GM12892 (cell line): ENCODE data around the gene CTSL.

Source experiments
- POLR2A ChIP-seq: IDR thresholded peaks from 2 replicates; pipeline ENCODE4 v1.6.1; 2011; ENCODE audit warnings: low read depth, low read length, control low read depth
- POLR2AphosphoS5 ChIP-seq: IDR thresholded peaks from 2 replicates; pipeline ENCODE4 v1.6.1; 2011; ENCODE audit warnings: low read depth, low read length, control low read depth
- TAF1 ChIP-seq: IDR thresholded peaks from 2 replicates; pipeline ENCODE4 v1.6.1; 2011; ENCODE audit warnings: low read depth, mild to moderate bottlenecking, control low read depth, low read length, borderline replicate concordance

DNA sequence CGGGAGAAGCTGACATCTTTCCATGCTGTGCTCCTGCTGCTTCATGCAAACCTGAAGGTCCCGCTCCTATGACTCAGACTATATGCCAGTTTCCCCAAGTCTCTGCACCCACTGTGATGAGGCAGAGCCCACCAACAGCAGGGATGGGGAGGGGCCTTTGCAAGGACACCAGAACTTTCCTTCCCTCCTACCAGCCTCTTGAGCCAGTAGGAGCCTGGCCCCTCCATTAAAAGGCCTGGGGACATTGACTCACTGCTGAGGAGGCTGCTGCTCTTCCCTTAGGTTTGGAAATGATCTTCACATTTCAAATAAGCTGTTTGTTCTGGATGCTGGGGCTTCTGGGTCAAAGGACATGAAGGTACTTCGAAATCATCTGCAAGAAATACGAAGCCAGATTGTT lies 26.1 kb upstream of the CTSL start:
- TF ChIP-seq POLR2AphosphoS5 (no peak), POLR2A (no peak), TAF1 (no peak)
